Neural crest cell (in vitro differentiated cells): Measurements from ENCODE around the gene MARK4. TPM values are rescaled to one million over a fixed set of nuclear protein-coding genes. Genes with fewer than 3 reads are reported as not detected.

Experiments
- DNase-seq: peaks from one replicate; pipeline ENCODE4 v3.0.0; 2021; ENCODE audit warnings: low read depth, mixed read lengths, low spot score
- H3K27ac Mint-ChIP-seq: one replicate; pipeline ENCODE4 v1.8.0; 2021; ENCODE audit warnings: mild to moderate bottlenecking, mixed read lengths; ENCODE audit not compliant: unreplicated experiment
- H3K27me3 Mint-ChIP-seq: 2 replicates; pipeline ENCODE4 v1.8.0; 2021; ENCODE audit warnings: low read depth, mild to moderate bottlenecking, mixed read lengths
- H3K36me3 Mint-ChIP-seq: 2 replicates; pipeline ENCODE4 v1.8.0; 2021; ENCODE audit warnings: low read depth, mild to moderate bottlenecking, mixed read lengths
- H3K4me1 Mint-ChIP-seq: 2 replicates; pipeline ENCODE4 v1.8.0; 2021; ENCODE audit warnings: mixed read lengths
- H3K4me3 Mint-ChIP-seq: one replicate; pipeline ENCODE4 v1.8.0; 2021; ENCODE audit warnings: mild to moderate bottlenecking, mixed read lengths
- H3K9me3 Mint-ChIP-seq: 2 replicates; pipeline ENCODE4 v1.8.0; 2021; ENCODE audit warnings: mixed read lengths
- total RNA-seq: library from RNA; stranded (reverse); gene quantifications from 2 replicates; pipeline ENCODE4 v1.2.1, GENCODE V29; 2021
- TF ChIP-seq, protein P1 (sequence below): fragments of 200-600 bp; sonication (generic); conservative IDR thresholded peaks from 2 replicates; pipeline ENCODE4 v1.5.0; 2021; ENCODE audit warnings: antibody characterized with exemption, mild to moderate bottlenecking

The MARK4 gene
- total RNA-seq, 1 donor from 2014 or later = 59.8 TPM

DNA sequence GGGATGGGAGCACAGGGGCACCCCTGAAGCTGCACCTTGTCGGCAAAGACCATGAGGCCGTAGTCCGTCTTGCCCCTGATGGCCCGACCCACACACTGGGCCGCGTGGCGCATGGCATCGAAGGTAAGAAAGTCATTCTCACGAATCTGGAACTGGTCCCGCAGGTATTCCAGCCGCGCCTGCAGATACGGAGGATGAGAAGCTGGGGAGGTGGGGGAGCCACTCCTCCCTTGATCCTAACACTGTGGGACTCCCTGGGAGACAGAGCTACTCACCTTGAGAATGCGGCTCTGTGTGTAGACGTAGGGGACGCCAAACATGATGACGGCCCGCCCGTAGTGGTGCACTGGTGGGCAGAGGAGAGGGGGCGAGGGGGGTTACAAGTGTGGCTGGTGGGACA, 101.4 kb downstream of the MARK4 start:
- Mint-ChIP-seq H3K27ac (no peak overlapping the region), H3K27me3 (peaks cover 3% of the 10 kb centered on the region), H3K9me3 (no peaks in the 10 kb centered on the region), H3K4me1 (no peaks in the 10 kb centered on the region), H3K4me3 (no peak overlapping the region), H3K36me3 (peaks cover 8% of the 10 kb centered on the region)
- DNase-seq = no peak
- TF ChIP-seq, protein P1, sequence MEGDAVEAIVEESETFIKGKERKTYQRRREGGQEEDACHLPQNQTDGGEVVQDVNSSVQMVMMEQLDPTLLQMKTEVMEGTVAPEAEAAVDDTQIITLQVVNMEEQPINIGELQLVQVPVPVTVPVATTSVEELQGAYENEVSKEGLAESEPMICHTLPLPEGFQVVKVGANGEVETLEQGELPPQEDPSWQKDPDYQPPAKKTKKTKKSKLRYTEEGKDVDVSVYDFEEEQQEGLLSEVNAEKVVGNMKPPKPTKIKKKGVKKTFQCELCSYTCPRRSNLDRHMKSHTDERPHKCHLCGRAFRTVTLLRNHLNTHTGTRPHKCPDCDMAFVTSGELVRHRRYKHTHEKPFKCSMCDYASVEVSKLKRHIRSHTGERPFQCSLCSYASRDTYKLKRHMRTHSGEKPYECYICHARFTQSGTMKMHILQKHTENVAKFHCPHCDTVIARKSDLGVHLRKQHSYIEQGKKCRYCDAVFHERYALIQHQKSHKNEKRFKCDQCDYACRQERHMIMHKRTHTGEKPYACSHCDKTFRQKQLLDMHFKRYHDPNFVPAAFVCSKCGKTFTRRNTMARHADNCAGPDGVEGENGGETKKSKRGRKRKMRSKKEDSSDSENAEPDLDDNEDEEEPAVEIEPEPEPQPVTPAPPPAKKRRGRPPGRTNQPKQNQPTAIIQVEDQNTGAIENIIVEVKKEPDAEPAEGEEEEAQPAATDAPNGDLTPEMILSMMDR = no peak

DNA sequence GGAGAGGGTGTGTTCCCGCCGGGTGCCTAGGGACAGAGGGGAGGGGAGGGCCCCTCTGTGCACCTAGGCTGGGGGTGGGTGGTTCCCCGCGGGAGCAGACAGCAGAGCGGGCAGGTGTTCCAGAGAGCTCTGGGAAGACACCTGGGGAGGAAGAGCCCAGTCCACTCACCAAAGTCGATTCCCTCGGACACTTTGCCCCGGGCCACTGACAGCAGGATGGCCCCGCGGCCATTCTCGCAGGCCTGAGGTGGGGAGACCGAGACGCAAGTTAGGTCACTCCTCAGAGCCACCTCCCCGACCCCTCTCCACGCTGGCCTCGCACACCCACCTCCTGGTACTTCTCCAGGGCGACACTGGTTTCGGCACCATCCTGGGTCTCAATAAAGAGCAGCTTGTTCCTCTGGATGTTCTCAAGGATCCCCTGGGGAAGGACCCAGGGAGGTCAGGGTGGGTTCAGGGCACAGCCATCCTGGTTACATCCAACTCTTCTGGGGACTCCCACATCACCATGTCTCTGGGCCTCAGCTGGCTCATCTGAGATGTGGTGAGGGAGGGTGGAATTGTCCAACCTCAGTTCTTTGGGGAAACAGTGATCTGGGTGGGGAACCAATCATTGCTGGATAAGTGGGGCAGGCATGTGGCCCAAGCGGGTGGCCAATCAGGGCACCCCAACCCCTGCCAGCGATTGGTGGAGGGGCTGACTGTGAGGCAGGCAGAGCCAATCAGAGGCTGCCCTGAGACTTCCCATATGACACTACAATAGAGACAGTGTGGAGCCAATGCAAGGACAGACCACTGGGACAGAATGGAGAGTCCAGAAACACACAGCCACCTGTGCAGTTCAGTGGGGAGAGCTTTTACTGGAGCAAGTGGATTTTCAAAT, 102.1 kb downstream of the MARK4 start:
- peaks cover 3% of the 10 kb centered on the region for H3K27me3 Mint-ChIP-seq
- TF ChIP-seq, protein P1 = no peak
- H3K9me3 Mint-ChIP-seq = no peaks in the 10 kb centered on the region
- no peaks in the 10 kb centered on the region for H3K4me1 Mint-ChIP-seq
- H3K4me3 Mint-ChIP-seq = no peak overlapping the region
- H3K36me3 Mint-ChIP-seq = peaks cover 8% of the 10 kb centered on the region
- DNase-seq = no peak
- H3K27ac Mint-ChIP-seq = no peak overlapping the region

DNA sequence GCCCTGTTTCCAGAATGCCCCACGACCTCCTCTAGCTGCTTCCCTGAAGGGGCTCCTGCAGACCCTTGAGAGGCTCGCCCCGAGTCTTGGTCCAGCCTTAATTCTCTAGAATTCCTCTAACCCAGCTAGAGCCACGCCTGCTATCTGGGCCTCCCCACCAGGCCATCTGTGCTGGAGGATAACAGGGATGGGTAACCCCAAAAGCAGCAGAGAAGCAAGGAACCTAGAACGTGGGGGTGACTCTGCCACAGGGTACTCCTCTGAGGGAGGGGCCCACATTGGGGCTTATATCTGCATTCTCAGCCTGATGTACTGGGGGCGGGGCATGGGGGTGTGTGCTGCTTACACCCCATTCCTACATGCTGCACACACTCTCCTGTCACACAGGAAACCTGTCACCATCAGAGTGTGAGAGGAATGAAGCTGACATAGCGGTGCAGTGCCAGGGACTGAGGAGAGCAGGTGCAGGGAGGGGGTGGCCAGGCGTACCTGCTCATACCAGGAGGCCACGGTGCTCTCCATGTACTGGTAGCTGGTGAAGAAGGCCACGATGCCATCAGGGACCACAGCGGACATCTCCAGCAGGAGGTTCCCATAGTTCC, 103.3 kb downstream of the MARK4 start:
- H3K9me3 Mint-ChIP-seq = no peaks in the 10 kb centered on the region
- no peak overlapping the region for H3K27ac Mint-ChIP-seq
- TF ChIP-seq, protein P1 = no peak
- H3K4me1 Mint-ChIP-seq = no peaks in the 10 kb centered on the region
- no peak overlapping the region for H3K4me3 Mint-ChIP-seq
- H3K36me3 Mint-ChIP-seq = peaks cover 8% of the 10 kb centered on the region
- H3K27me3 Mint-ChIP-seq = no peaks in the 10 kb centered on the region
- no peak for DNase-seq

Other genes with a start within 250 kb of the MARK4 start
- 2.9 and 3.1 TPM in 2 replicates for gene RELB, start 249.8 kb upstream of the MARK4 start, total RNA-seq
- gene CLASRP, start 212.2 kb upstream of the MARK4 start, total RNA-seq = 119 and 121 TPM in 2 replicates
- gene ZNF296, start 174.8 kb upstream of the MARK4 start, total RNA-seq = 0.73 and 1.2 TPM in 2 replicates
- 36.0 and 36.2 TPM in 2 replicates for gene GEMIN7, start 172.0 kb upstream of the MARK4 start, total RNA-seq
- gene PPP1R37, start 158.1 kb upstream of the MARK4 start, total RNA-seq = 35.8 and 38.6 TPM in 2 replicates
- gene NKPD1, start 90.3 kb upstream of the MARK4 start, total RNA-seq = 0.16 and 0.39 TPM in 2 replicates
- gene TRAPPC6A, start 73.0 kb upstream of the MARK4 start, total RNA-seq = 22.2 and 25.1 TPM in 2 replicates
- gene BLOC1S3, start 72.5 kb upstream of the MARK4 start, total RNA-seq = 9.3 and 9.7 TPM in 2 replicates
- gene EXOC3L2, start 5.9 kb upstream of the MARK4 start, total RNA-seq = 0.91 and 1.1 TPM in 2 replicates
- not detected in 2 replicates for gene CKM, start 71.6 kb downstream of the MARK4 start, total RNA-seq
- gene KLC3, start 89.5 kb downstream of the MARK4 start, total RNA-seq = not detected in 2 replicates
- gene ERCC2, start 119.3 kb downstream of the MARK4 start, total RNA-seq = 67.3 and 71.3 TPM in 2 replicates
- 6.4 and 8.2 TPM in 2 replicates for gene PPP1R13L, start 153.8 kb downstream of the MARK4 start, total RNA-seq
- gene POLR1G, start 155.4 kb downstream of the MARK4 start, total RNA-seq = 11.7 and 12.8 TPM in 2 replicates
- gene ERCC1, start 172.6 kb downstream of the MARK4 start, total RNA-seq = 111 and 115 TPM in 2 replicates
- 0.26 and 0.45 TPM in 2 replicates for gene FOSB, start 216.7 kb downstream of the MARK4 start, total RNA-seq
- gene RTN2, start 245.8 kb downstream of the MARK4 start, total RNA-seq = 16.2 and 19.8 TPM in 2 replicates
- not detected in 2 replicates for gene PPM1N, start 247.2 kb downstream of the MARK4 start, total RNA-seq